Testis (tissue), 2 donors: ENCODE measurements around the gene PTMA.
"Not testable (repeated sequence)": the region's sequence is repeated elsewhere in the genome, so short reads cannot be mapped to it uniquely, and the experiment has no call there.

ENCODE experiments used
- POLR2A ChIP-seq: fragments of 450-650 bp; IDR thresholded peaks from one replicate; pipeline ENCODE4 v1.6.1; 2017; ENCODE audit warnings: antibody characterized with exemption, mild to moderate bottlenecking, moderate library complexity
- TF ChIP-seq, protein P1 (sequence below), 3 experiments: fragments of 450-650 bp in 2 of 3; fragments of 200-600 bp in 1 of 3; sonication (generic) in 1 of 3; IDR thresholded peaks; one replicate each; pipeline ENCODE4 v1.5.1; 2016 to 2019; ENCODE audit warnings: antibody characterized with exemption in 3 of 3, mild to moderate bottlenecking in 2 of 3, moderate library complexity in 1 of 3

DNA sequence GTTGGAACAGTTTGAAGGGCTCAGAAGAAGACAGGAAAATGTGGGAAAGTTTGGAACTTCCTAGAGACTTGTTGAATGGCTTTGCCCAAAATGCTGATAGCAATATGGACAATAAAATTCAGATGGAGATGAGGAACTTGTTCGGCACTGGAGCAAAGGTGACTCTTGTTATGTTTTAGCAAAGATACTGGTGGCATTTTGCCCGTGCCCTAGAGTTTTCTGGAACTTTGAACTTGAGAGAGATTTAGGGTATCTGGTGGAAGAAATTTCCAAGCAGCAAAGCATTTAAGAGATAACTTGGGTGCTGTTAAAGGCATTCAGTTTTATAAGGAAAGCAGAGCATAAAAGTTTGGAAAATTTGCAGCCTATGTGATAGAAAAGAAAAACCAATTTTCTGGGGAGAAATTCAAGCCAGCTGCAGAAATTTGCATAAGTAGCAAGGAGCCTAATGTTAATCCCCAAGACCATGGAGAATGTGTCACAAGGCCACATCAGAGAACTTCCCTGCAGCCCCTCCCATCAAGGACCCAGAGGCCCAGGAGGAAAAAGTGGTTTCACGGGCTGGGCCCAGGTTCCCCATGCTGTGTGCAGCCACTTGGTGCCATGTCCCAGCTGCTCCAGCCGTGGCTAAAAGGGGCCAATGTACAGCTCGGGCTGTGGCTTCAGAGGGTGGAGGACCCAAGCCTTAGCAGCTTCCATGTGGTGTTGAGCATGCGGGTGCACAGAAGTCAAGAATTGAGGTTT lies 40.0 kb downstream of the PTMA start:
- TF ChIP-seq, protein P1, sequence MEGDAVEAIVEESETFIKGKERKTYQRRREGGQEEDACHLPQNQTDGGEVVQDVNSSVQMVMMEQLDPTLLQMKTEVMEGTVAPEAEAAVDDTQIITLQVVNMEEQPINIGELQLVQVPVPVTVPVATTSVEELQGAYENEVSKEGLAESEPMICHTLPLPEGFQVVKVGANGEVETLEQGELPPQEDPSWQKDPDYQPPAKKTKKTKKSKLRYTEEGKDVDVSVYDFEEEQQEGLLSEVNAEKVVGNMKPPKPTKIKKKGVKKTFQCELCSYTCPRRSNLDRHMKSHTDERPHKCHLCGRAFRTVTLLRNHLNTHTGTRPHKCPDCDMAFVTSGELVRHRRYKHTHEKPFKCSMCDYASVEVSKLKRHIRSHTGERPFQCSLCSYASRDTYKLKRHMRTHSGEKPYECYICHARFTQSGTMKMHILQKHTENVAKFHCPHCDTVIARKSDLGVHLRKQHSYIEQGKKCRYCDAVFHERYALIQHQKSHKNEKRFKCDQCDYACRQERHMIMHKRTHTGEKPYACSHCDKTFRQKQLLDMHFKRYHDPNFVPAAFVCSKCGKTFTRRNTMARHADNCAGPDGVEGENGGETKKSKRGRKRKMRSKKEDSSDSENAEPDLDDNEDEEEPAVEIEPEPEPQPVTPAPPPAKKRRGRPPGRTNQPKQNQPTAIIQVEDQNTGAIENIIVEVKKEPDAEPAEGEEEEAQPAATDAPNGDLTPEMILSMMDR (IDR thresholded peaks at IDR 0.05) = not testable (repeated sequence)
- not testable (repeated sequence) for TF ChIP-seq POLR2A
